IgD-negative memory B cell (primary cell): Measurements from ENCODE around the gene GPR35. TPM values are rescaled to one million over a fixed set of nuclear protein-coding genes. Genes with fewer than 3 reads are reported as not detected.

Experiments
- H3K27ac Mint-ChIP-seq, 3 donors: one replicate each; pipeline ENCODE4 v1.8.0; 2020 to 2022; ENCODE audit warnings: mild to moderate bottlenecking in 3 of 3, mixed read lengths in 3 of 3, moderate library complexity in 1 of 3
- H3K27me3 Mint-ChIP-seq: one replicate; pipeline ENCODE4 v1.8.0; 2021; ENCODE audit warnings: mixed read lengths
- H3K36me3 Mint-ChIP-seq: one replicate; pipeline ENCODE4 v1.8.0; 2020; ENCODE audit warnings: mild to moderate bottlenecking, mixed read lengths
- H3K4me1 Mint-ChIP-seq, 3 donors: one replicate each; pipeline ENCODE4 v1.8.0; 2020 to 2022; ENCODE audit warnings: mixed read lengths in 3 of 3, mild to moderate bottlenecking in 1 of 3
- H3K4me3 Mint-ChIP-seq, 4 donors: one replicate each; pipeline ENCODE4 v1.8.0; 2020 to 2022; ENCODE audit warnings: mild to moderate bottlenecking in 4 of 4, mixed read lengths in 4 of 4, moderate library complexity in 3 of 4
- H3K9me3 Mint-ChIP-seq, 3 donors: one replicate each; pipeline ENCODE4 v1.8.0; 2020 to 2021; ENCODE audit warnings: mixed read lengths in 3 of 3, mild to moderate bottlenecking in 1 of 3
- polyA plus RNA-seq: library from polyadenylated mRNA; unstranded; fragments of 300-500 nt; fragmentation: Illumina TruSeq; gene quantifications from one replicate; pipeline ENCODE4 v1.2.3, GENCODE V29; 2021

Gene GPR35, protein sequence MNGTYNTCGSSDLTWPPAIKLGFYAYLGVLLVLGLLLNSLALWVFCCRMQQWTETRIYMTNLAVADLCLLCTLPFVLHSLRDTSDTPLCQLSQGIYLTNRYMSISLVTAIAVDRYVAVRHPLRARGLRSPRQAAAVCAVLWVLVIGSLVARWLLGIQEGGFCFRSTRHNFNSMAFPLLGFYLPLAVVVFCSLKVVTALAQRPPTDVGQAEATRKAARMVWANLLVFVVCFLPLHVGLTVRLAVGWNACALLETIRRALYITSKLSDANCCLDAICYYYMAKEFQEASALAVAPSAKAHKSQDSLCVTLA
- not detected for polyA plus RNA-seq

DNA sequence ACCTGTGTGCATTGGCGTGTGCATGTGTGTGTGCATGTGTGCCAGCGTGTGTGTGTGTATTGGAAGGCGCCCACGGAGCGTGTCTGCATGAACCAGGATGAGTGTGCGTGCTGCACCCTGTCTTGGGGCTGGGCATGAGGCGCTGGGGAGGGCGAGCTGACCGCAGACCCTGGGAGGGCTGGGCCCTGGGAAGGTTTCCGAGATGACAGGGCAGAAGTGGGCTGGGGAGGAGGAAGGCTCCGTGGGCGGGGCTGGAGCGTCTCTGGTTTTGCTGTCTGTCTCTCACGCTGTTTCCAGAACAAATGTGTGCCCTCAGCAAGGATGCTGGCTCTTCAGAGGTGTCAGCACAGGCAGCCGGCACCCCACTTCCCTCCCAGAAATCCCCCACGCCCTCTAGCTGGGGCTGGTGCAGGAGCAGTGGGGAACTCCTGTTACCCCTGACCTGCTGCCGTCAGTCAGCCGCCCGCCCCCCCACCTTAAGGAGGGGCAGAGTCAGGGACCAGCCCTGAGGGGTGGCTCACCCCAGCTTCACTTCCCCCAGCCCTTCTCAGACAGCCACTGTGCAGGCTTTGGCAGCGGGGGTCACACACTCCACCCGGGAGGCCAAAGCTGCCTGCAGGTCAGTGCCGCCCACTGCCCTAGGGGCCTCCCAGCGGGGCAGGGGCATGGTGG is at the start of gene GPR35:
Gene GPR35 (plus strand): TSS at position 531 of the 672 bp plus-strand sequence. CDS start 4,473 bp downstream, outside the sequence.
- Mint-ChIP-seq H3K27ac (peak within 1 kb of the TSS in 2 of 3 donors; percentile 27 to 67), H3K9me3 (no peaks in the 10 kb centered on the region), H3K4me1 (peaks cover 9 to 22% (median 20%) of the 10 kb centered on the region in 3 donors), H3K27me3 (peaks cover 14% of the 10 kb centered on the region), H3K36me3 (peaks cover 1% of the 10 kb centered on the region), H3K4me3 (peak within 1 kb of the TSS in 2 of 4 donors; percentile 72 to 85)

- Mint-ChIP-seq H3K27me3 (no peaks in the 10 kb centered on the region), H3K36me3 (peaks cover 3% of the 10 kb centered on the region), H3K27ac (peak overlapping the region in 1 of 3 donors; percentile 18), H3K4me3 (peak overlapping the region in 1 of 4 donors; percentile 17), H3K9me3 (peaks cover 0 to 3% (median 0%) of the 10 kb centered on the region in 3 donors), H3K4me1 (peaks cover 12 to 17% (median 13%) of the 10 kb centered on the region in 3 donors)
Measured at GRCh38 chr2:240576036-240576435, 49.2 kb upstream of the GPR35 start.

- Mint-ChIP-seq H3K4me3 (peak overlapping the region in 1 of 4 donors; percentile 17), H3K27me3 (no peaks in the 10 kb centered on the region), H3K4me1 (peaks cover 10 to 14% (median 13%) of the 10 kb centered on the region in 3 donors), H3K36me3 (peaks cover 4% of the 10 kb centered on the region), H3K27ac (peak overlapping the region in 1 of 3 donors; percentile 81), H3K9me3 (peaks cover 0 to 3% (median 0%) of the 10 kb centered on the region in 3 donors)
Measured at GRCh38 chr2:240576436-240577205, 48.7 kb upstream of the GPR35 start.

DNA sequence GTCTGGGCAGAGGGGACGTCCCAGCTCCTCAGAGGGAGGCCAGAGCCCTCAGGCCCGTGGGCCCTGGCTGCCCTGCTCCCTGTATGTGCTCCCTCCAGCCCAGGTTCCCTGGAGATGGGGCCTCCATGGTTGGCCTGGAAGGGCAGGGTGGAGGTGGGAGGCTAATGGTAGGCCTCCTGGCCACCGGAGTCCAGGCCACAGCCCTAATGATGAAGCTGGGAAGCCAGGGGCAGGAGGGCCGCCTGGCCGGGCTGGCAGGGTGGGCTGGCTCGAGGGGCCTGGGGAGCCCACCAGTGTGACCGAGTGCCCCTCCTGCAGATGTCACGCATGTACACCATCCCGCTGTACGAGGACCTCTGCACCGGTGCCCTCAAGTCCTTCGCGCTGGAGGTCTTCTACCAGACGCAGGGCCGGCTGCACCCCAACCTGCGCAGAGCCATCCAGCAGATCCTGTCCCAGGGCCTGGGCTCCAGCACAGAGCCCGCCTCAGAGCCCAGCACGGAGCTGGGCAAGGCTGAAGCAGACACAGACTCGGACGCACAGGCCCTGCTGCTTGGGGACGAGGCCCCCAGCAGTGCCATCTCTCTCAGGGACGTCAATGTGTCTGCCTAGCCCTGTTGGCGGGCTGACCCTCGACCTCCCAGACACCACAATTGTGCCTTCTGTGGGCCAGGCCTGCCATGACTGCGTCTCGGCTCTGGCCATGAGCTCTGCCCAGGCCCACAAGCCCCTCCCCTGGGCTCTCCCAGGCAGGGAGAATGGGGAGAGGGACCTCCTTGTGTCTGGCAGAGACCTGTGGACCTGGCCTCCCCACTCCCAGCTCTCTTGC is 47.8 kb upstream of the GPR35 start:
- Mint-ChIP-seq H3K4me1 (peaks cover 12 to 18% (median 18%) of the 10 kb centered on the region in 3 donors), H3K36me3 (peaks cover 9% of the 10 kb centered on the region), H3K4me3 (no peak overlapping the region), H3K9me3 (peaks cover 0 to 3% (median 0%) of the 10 kb centered on the region in 3 donors), H3K27ac (no peak overlapping the region), H3K27me3 (no peaks in the 10 kb centered on the region)

DNA sequence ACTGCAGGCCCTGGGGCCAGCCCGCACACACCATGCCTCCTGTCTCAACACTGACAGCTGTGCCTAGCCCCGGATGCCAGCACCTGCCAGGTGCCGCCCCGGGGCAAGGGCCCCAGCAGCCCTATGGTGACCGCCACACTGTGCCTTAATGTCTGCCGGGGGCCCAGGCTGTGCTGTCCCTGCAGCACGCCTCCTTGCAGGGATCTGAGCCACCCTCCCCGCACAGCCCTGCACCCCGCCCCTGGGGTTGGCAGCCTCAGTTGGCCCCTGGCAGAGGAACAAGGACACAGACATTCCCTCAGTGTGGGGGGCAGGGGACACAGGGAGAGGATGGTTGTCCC is 47.2 kb upstream of the GPR35 start:
- H3K4me1 Mint-ChIP-seq, result peaks cover 12 to 20% (median 18%) of the 10 kb centered on the region in 3 donors
- H3K36me3 Mint-ChIP-seq, result peaks cover 10% of the 10 kb centered on the region
- peaks cover 0 to 3% (median 0%) of the 10 kb centered on the region in 3 donors for H3K9me3 Mint-ChIP-seq
- H3K27ac Mint-ChIP-seq, result no peak overlapping the region
- no peaks in the 10 kb centered on the region for H3K27me3 Mint-ChIP-seq
- no peak overlapping the region for H3K4me3 Mint-ChIP-seq

DNA sequence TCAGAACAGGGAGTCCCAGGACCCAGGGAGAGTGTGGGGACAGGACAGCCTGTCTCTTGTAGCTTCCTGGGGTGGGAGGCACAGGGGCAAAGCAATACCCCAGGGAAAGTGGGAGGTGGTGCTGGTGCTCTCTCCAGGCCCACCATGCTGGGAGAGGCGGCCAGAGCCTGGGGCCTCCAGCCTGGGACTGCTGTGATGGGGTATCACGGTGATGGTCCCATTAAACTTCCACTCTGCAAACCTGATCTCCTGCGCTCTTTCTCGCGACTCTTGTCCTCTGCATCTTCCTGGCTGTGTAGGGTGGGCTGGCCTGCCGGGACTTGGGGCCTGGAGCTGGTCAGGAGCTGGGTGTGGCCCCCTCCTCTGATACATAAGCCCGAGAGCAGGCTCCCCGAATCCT is 46.8 kb upstream of the GPR35 start:
- Mint-ChIP-seq H3K4me1 (peaks cover 15 to 20% (median 20%) of the 10 kb centered on the region in 3 donors), H3K4me3 (no peak overlapping the region), H3K27ac (peak overlapping the region in 1 of 3 donors; percentile 47), H3K36me3 (peaks cover 10% of the 10 kb centered on the region), H3K9me3 (peaks cover 0 to 3% (median 0%) of the 10 kb centered on the region in 3 donors), H3K27me3 (no peaks in the 10 kb centered on the region)

GRCh38 chr2:240579071-240579762 is 46.1 kb upstream of the GPR35 start:
- no peaks in the 10 kb centered on the region for H3K27me3 Mint-ChIP-seq
- peaks cover 16 to 23% (median 20%) of the 10 kb centered on the region in 3 donors for H3K4me1 Mint-ChIP-seq
- H3K27ac Mint-ChIP-seq, result peak overlapping the region in 2 of 3 donors; percentile 46 to 47
- H3K4me3 Mint-ChIP-seq, result peak overlapping the region in 2 of 4 donors; percentile 38 to 81
- peaks cover 10% of the 10 kb centered on the region for H3K36me3 Mint-ChIP-seq
- peaks cover 0 to 3% (median 0%) of the 10 kb centered on the region in 3 donors for H3K9me3 Mint-ChIP-seq

- H3K27ac Mint-ChIP-seq, result peak overlapping the region; percentile 46 to 73 (median 47)
- no peaks in the 10 kb centered on the region for H3K27me3 Mint-ChIP-seq
- peaks cover 10% of the 10 kb centered on the region for H3K36me3 Mint-ChIP-seq
- H3K9me3 Mint-ChIP-seq, result peaks cover 0 to 3% (median 0%) of the 10 kb centered on the region in 3 donors
- peaks cover 22 to 31% (median 28%) of the 10 kb centered on the region in 3 donors for H3K4me1 Mint-ChIP-seq
- peak overlapping the region in 2 of 4 donors; percentile 38 to 81 for H3K4me3 Mint-ChIP-seq
Measured at GRCh38 chr2:240579771-240580614, 45.3 kb upstream of the GPR35 start.

- Mint-ChIP-seq H3K4me1 (peaks cover 24 to 37% (median 32%) of the 10 kb centered on the region in 3 donors), H3K4me3 (peak overlapping the region in 1 of 4 donors; percentile 55)
Measured at GRCh38 chr2:240581811-240582210, 43.5 kb upstream of the GPR35 start.

GRCh38 chr2:240582781-240583180 is 42.5 kb upstream of the GPR35 start:
- H3K27ac Mint-ChIP-seq, result peak overlapping the region in 2 of 3 donors; percentile 16 to 82
- H3K4me1 Mint-ChIP-seq, result peaks cover 27 to 45% (median 36%) of the 10 kb centered on the region in 3 donors
- H3K36me3 Mint-ChIP-seq, result peaks cover 11% of the 10 kb centered on the region
- no peaks in the 10 kb centered on the region for H3K27me3 Mint-ChIP-seq
- H3K4me3 Mint-ChIP-seq, result peak overlapping the region in 1 of 4 donors; percentile 55
- H3K9me3 Mint-ChIP-seq, result peaks cover 0 to 3% (median 0%) of the 10 kb centered on the region in 3 donors

More at GRCh38 chr2:240581811-240582210, 43.5 kb upstream of the GPR35 start:
- Mint-ChIP-seq H3K9me3 (peaks cover 0 to 3% (median 0%) of the 10 kb centered on the region in 3 donors), H3K27me3 (no peaks in the 10 kb centered on the region), H3K27ac (no peak overlapping the region), H3K36me3 (peaks cover 10% of the 10 kb centered on the region)

DNA sequence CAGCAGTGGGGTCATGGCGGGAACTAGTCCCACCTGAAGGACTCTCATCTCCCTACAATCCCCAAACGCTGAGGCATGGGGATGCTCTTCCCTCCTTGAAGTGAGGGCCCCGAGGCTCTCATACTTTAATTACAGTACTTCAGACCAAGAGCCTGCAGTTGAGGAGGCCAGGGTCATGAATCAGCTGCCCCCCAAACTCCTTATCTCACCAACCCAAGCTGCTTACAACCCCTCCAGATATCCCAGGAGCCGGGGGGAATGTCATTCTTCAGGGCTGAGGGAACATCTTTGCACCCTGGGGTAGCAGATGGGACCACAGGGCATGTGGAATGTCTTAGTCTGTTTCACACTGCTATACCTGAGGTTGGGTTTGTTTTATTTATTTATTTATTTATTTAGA is 41.5 kb upstream of the GPR35 start:
- Mint-ChIP-seq H3K9me3 (peaks cover 0 to 3% (median 0%) of the 10 kb centered on the region in 3 donors), H3K27ac (no peak overlapping the region), H3K4me3 (peak overlapping the region in 2 of 4 donors; percentile 26 to 28), H3K27me3 (no peaks in the 10 kb centered on the region), H3K4me1 (peaks cover 36 to 48% (median 45%) of the 10 kb centered on the region in 3 donors), H3K36me3 (peaks cover 13% of the 10 kb centered on the region)

DNA sequence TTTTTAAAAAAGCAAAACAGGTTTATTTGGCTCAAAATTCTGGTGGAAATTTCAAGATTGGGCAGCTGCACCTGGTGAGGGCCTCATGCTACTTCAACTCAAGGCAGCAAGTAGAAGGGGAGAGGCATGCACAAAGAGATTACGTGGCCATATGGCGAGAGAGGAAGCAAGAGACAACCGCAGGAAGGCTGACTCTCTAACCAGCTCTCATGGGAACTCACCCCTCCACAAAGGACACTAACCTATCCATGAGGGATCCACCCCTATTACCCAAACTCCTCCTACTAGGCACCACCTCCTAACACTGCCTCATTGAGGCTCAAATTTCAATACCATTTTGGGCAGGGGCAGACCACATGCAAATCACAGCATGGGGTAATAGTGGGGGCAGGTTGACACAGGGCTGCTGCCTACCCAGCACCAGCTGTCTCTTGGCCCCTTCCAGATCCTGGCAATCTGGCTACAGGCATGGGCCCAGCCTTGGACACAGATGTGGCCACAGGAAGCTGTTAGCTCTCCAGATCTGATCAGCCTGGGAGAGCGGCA is 40.7 kb upstream of the GPR35 start:
- H3K9me3 Mint-ChIP-seq, result peaks cover 0 to 3% (median 0%) of the 10 kb centered on the region in 3 donors
- H3K27ac Mint-ChIP-seq, result peak overlapping the region; percentile 98 to 99 (median 99)
- H3K27me3 Mint-ChIP-seq, result no peaks in the 10 kb centered on the region
- H3K4me3 Mint-ChIP-seq, result peak overlapping the region; percentile 97 to 100 (median 98)
- peaks cover 35 to 49% (median 45%) of the 10 kb centered on the region in 3 donors for H3K4me1 Mint-ChIP-seq
- peaks cover 13% of the 10 kb centered on the region for H3K36me3 Mint-ChIP-seq
